ENCODE results near the gene NLGN1. TPM values are rescaled to one million over a fixed set of nuclear protein-coding genes. Genes with fewer than 3 reads are reported as not detected.

Gene NLGN1
- total RNA-seq, 3 donors from 2014 or later: 0.43 to 14.3 (median 2.0) TPM

DNA sequence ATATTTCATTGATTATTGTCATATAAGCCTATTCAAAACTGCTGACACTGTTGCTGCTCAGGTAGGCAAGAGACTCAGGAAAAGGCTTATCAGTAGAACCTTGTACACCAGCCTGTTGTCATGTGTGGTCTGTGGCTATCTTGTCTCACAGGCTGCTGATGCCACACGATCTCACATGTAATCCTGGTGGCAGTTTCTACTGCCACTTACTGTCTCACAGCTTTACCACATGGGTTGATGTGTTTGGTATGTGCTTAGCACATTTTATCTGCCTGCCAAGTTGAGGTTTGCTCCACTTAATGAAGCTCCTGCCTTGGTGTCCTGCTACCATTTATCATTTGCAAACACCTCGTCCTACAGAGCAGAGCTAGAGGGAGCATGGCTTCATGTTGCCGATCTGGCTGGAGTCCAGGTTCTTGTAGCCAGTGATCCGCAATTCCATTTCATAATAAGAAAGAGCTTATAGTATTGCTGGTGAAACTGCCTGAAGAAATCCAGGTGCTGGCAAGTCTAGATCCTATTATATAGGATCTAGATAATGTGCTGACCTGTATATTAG, 637.9 kb downstream of the NLGN1 start:
- Histone ChIP-seq H3K36me3 (ENCODE audit: low read depth) (no peaks in the 10 kb centered on the region), H3K4me1 (ENCODE audit: low read depth) (no peaks in the 10 kb centered on the region), H3K9me3 (no peaks in the 10 kb centered on the region), H3K4me3 (no peak overlapping the region)
- ATAC-seq (no peak), DNase-seq (no peak)
- no peak for TF ChIP-seq CTCF (IDR thresholded peaks at IDR 0.05)
- intact Hi-C loops (cut with DNase I, micrococcal nuclease): no loop called here

DNA sequence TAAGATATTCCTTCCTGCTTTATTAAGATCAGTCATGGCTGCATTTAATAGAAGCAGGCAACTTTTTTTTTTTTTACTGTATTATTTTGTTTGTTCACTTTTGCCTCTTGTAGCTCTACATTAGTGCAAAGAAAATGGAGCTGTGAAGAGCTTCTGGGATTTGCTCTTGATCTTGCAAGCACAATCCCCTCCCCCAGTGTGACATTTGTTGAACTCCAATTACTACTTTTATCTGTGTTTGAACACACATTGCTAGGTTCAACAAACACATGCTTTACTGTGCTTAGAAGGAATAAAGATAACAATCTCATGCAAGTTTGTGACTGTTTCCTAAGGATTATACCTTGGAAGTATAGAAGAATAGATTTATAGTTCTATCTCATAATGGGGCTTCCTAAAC, 648.8 kb downstream of the NLGN1 start:
- intact Hi-C loops (cut with DNase I, micrococcal nuclease): no loop called here
- Histone ChIP-seq H3K4me3 (no peak overlapping the region), H3K9me3 (no peaks in the 10 kb centered on the region), H3K36me3 (ENCODE audit: low read depth) (no peaks in the 10 kb centered on the region), H3K4me1 (ENCODE audit: low read depth) (no peaks in the 10 kb centered on the region)
- DNase-seq: no peak
- no peak for TF ChIP-seq CTCF (IDR thresholded peaks at IDR 0.05)
- ATAC-seq: no peak

- no peaks in the 10 kb centered on the region for H3K36me3 ChIP-seq (ENCODE audit: low read depth)
- intact Hi-C loops (cut with DNase I, micrococcal nuclease): no loop called here
- H3K4me1 ChIP-seq (ENCODE audit: low read depth): no peaks in the 10 kb centered on the region
- no peak overlapping the region for H3K4me3 ChIP-seq
- no peak for TF ChIP-seq CTCF (IDR thresholded peaks at IDR 0.05)
- no peak for ATAC-seq
- no peak for DNase-seq
- H3K9me3 ChIP-seq: no peaks in the 10 kb centered on the region
These were observed 651.9 kb downstream of the NLGN1 start for GRCh38 chr3:174049472-174049871.

GRCh38 chr3:174051191-174051590, 653.6 kb downstream of the NLGN1 start:
- H3K4me3 ChIP-seq: no peak overlapping the region
- H3K36me3 ChIP-seq (ENCODE audit: low read depth): no peaks in the 10 kb centered on the region
- ATAC-seq (no peak), DNase-seq (no peak)
- no peaks in the 10 kb centered on the region for H3K4me1 ChIP-seq (ENCODE audit: low read depth)
- intact Hi-C loops (cut with DNase I, micrococcal nuclease): no loop called here
- TF ChIP-seq CTCF (IDR thresholded peaks at IDR 0.05): no peak
- no peaks in the 10 kb centered on the region for H3K9me3 ChIP-seq

DNA sequence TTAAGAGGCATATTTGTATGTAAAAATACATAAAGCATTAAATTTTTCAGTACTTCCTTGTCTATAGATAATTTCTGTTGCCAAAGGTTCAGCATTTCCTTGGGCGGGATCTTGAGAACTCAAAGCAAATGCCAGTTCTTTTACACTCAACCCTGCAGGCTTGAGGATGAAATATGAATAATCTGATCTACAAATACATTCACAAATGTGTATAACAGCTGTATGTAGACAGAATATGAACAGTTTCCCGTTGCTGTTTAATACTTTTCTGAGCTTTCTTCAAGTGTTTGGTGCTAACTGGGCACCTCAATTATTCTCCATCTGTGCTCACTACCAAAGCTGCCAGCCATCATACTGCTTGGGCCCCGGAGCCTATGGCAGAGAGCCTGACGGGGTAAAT, 661.3 kb downstream of the NLGN1 start:
- H3K36me3 ChIP-seq (ENCODE audit: low read depth): no peaks in the 10 kb centered on the region
- no peak overlapping the region for H3K4me3 ChIP-seq
- TF ChIP-seq CTCF (IDR thresholded peaks at IDR 0.05): no peak
- intact Hi-C loops (cut with DNase I, micrococcal nuclease): no loop called here
- no peak for ATAC-seq
- no peak for DNase-seq
- no peaks in the 10 kb centered on the region for H3K4me1 ChIP-seq (ENCODE audit: low read depth)
- peaks cover 10% of the 10 kb centered on the region for H3K9me3 ChIP-seq

DNA sequence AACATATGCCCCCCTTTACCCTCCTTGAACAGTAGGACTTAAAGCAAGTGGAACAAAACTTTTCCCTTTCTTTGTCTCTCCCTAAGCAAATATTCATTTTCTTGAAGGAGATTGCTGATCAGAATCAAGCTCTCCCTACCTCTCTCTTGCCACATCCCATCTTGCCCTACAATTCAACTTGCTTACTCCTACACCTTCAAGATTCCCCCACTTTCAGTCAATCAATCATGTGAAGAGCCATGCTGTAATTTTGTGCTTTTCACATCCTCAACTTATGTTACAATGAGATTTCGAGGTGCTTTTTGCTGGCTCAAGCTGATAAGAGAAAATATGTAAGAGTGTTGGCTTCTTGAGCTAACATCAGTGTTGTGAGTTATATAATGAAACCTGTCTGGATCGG, 662.9 kb downstream of the NLGN1 start:
- ATAC-seq (no peak), DNase-seq (no peak)
- no peak overlapping the region for H3K4me3 ChIP-seq
- peaks cover 10% of the 10 kb centered on the region for H3K9me3 ChIP-seq
- no peaks in the 10 kb centered on the region for H3K4me1 ChIP-seq (ENCODE audit: low read depth)
- TF ChIP-seq CTCF (IDR thresholded peaks at IDR 0.05): no peak
- intact Hi-C loops (cut with DNase I, micrococcal nuclease): no loop called here
- H3K36me3 ChIP-seq (ENCODE audit: low read depth): no peaks in the 10 kb centered on the region
